GM03348 (cell line): ENCODE measurements around the gene TOP3B.

ENCODE experiments used
- DNase-seq: peaks from one replicate; pipeline ENCODE4 v3.0.0; 2012; ENCODE audit warnings: low spot score

The TOP3B gene

GRCh38 chr22:21978564-21979386, 3.8 kb downstream of the TOP3B start:
- DNase-seq: no peak

GRCh38 chr22:21977814-21978213, 4.8 kb downstream of the TOP3B start:
- no peak for DNase-seq

GRCh38 chr22:21975854-21976345, 6.7 kb downstream of the TOP3B start:
- DNase-seq: no peak

- DNase-seq: no peak
Measured at GRCh38 chr22:21975273-21975672, 7.3 kb downstream of the TOP3B start.

- DNase-seq: no peak
Measured at GRCh38 chr22:21974058-21974649, 8.4 kb downstream of the TOP3B start.

- DNase-seq: no peak
Measured at GRCh38 chr22:21972806-21973205, 9.8 kb downstream of the TOP3B start.

GRCh38 chr22:21972293-21972779, 10.3 kb downstream of the TOP3B start:
- DNase-seq: peak; percentile 84

GRCh38 chr22:21971858-21972275, 10.7 kb downstream of the TOP3B start:
- no peak for DNase-seq

- DNase-seq: no peak
Measured at GRCh38 chr22:21970800-21971617, 11.6 kb downstream of the TOP3B start.

GRCh38 chr22:21970037-21970799, 12.4 kb downstream of the TOP3B start:
- DNase-seq: no peak

- DNase-seq: no peak
Measured at GRCh38 chr22:21968452-21969129, 14.0 kb downstream of the TOP3B start.

GRCh38 chr22:21967693-21968271, 14.8 kb downstream of the TOP3B start:
- DNase-seq: no peak

- DNase-seq: no peak
Measured at GRCh38 chr22:21966643-21967516, 15.7 kb downstream of the TOP3B start.

GRCh38 chr22:21965762-21966288, 16.8 kb downstream of the TOP3B start:
- DNase-seq: no peak

GRCh38 chr22:21964918-21965484, 17.6 kb downstream of the TOP3B start:
- no peak for DNase-seq

- no peak for DNase-seq
Measured at GRCh38 chr22:21964234-21964633, 18.4 kb downstream of the TOP3B start.

GRCh38 chr22:21963790-21964211, 18.8 kb downstream of the TOP3B start:
- DNase-seq: no peak

- no peak for DNase-seq
Measured at GRCh38 chr22:21963286-21963685, 19.3 kb downstream of the TOP3B start.

GRCh38 chr22:21962655-21962949, 20.0 kb downstream of the TOP3B start:
- no peak for DNase-seq
